Measurements from ENCODE around the gene ASXL3.
A peak's percentile ranks its signal among the peaks of the same experiment; 100 is the strongest.

Gene ASXL3

DNA sequence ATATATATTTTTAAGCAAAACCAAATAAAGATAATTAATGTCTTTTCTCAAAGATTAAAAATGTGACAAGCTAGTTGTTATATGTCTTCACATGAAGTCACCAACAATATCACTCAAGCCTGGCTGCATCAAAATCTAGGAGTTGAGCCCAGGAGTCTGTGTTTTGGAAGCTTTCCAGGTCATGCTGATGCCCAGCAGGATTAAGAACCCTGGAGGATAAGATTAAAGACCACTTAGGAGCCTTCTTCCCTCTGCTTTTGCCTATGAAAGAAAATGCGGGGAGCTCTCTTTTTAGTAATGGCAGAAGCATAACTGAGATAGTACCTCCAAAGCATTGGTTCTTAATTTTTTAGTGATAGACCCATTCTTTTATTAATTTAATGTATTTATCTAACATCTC is 157.4 kb downstream of the ASXL3 start:
- no peak for DNase-seq

DNA sequence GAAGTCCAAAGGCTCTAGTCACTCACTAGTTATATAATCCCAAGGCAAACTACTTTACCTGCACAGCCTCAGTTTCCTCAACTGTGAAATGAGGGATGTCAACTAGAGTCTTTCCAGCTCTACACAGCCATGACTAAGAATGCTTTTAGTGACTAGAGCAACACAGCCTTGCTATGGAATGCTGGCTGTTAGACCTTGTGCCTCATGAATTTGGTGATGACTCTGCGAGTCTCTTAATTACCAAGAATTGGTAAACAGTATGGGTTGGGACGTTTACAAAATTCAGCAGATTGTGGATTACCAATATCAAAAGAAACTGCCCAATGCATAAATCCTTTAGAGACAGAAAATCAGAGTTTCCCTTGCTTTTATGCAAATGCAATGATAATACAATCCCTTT is 163.7 kb downstream of the ASXL3 start:
- no peak for DNase-seq

DNA sequence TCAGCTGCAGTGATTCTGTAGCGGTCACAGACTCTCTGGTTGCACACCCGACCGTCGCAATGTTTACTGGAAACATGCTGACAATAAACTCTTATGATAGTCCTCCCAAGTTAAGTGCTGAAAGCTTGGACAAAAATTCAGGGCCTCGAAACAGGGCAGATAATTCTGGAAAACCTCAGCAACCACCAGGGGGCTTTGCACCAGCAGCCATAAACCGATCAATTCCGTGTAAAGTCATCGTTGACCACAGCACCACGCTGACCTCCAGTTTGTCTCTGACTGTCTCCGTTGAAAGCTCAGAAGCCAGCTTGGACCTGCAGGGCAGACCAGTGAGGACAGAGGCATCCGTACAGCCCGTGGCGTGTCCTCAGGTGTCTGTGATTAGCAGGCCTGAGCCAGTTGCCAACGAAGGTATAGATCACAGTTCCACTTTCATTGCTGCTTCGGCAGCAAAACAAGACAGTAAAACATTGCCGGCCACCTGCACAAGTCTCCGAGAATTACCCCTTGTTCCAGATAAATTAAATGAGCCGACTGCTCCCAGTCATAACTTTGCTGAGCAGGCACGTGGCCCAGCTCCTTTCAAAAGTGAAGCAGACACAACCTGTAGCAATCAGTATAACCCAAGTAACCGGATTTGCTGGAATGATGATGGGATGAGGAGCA is 166.1 kb downstream of the ASXL3 start:
- no peak for DNase-seq

- no peak for DNase-seq
Measured at GRCh38 chr18:33745151-33745795, 167.3 kb downstream of the ASXL3 start.

- DNase-seq, result peak; percentile 87
Measured at GRCh38 chr18:33745871-33746545, 168.0 kb downstream of the ASXL3 start.

GRCh38 chr18:33749834-33750233 is 171.8 kb downstream of the ASXL3 start:
- DNase-seq, result no peak

DNA sequence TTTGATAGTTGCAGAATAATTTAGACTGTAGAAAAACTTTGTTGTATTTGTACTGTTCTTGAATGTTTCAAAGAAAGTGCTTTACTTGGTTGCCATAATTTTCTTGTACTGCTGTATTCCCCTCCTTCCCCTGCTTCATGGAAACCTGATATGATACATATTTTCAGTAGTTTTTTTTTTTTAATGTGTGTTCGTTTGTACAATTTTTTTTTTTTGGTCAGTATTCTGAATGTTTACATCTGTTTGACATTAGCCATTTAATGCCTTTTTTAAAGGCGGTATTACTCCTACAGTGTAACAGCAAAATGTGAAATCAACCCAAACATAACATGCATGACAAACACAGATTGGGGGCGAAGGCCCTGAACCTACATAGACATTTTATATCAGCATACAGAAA is 172.3 kb downstream of the ASXL3 start:
- DNase-seq, result no peak

DNA sequence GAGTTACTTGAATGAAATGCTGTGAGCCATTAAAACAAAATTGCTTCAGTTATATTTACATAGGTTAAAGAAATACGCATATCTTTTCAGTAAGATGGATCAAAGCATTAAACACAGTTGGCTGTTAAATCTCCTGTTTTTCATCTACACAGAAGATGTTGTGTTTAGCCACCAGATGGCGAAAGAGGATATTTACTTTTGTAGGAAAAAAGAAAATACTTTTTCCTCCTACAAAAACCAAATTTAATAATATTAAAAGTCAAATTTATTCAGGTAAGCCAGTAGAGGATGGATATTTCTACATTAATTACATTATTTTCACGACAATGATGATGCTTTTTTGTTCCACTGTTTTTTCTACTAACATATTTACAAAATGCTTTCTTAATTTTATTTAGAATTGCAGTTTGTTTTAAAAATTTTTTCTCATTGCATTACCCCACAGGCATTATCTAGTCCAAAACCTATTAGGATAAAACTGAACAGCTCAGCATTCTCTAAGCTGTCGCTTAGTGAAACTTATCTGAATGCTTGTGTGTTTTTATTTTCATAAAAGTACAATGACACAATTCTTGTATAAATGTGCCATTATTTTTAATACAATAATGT is 173.7 kb downstream of the ASXL3 start:
- peak; percentile 49 for DNase-seq

DNA sequence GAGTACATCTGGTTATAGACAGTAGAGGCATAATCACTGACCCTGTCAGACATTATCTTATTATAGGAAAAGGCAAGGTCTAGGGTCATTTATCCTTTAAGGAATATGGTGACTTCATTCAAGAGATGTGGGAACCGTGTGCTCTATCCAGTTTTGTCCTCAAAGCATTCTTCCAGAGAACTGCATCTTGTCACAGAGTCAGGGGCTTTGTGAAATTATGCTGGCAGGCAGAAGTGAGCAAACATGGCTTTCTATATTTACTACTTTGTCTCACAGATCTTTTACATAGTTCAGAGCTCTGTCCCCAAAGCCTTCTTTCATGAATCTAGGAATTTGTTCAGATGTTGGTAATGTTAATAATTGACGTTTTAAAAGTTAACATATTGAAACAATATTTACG is 177.4 kb downstream of the ASXL3 start:
- no peak for DNase-seq

DNA sequence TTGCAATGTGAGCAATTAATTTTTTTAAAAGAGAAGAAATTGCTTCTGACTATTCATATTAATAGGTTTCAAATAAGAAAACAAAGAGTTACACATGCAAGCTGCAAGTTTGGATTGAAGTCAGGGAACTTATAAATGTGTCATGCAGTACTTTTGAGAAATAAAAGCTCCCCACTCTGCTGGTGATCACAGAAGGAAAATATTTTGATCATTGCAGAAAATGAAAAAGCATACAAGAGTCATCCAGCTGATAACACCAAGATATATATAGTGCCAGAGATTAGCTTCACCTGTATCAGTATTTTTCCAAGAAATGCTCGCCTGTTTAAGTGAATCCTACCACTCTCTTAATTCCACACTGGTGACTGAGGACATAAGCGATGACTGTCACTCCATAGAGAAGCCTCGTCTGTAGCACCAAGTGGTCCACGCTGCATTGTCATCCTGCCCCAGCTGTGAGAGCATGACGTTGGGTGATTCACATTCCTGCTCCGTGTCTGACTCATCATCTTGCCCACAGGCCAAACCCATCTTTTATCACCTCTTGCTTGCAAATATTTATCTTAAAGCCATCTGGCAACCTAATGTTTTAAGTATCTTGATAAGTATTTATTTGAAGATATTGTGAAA is 178.0 kb downstream of the ASXL3 start:
- peak; percentile 29 for DNase-seq

- DNase-seq, result no peak
Measured at GRCh38 chr18:33757037-33757436, 179.0 kb downstream of the ASXL3 start.

DNA sequence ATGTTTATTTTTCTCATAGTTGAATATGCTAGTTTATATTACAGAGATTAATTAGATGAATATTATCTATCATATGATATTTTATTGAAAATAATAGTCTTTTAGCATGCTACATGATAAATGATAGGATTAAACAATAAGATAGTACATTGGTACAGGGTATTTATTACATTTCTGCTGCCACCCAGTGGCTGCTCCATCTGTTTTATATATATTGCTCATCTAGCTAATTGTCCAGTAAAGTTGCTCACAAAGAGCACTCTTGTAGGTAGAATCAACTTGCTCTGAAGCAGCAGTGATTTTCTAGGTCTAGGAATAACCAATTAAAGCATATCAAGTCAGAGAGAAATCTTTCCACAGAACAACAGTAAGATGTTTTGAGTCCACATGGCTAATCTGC is 183.3 kb downstream of the ASXL3 start:
- peak; percentile 32 for DNase-seq

GRCh38 chr18:33781429-33781828 is 203.4 kb downstream of the ASXL3 start:
- no peak for DNase-seq
